Spleen (tissue), 7 donors: ENCODE results near the gene TRIM49C.
"Not testable (repeated sequence)": the region's sequence is repeated elsewhere in the genome, so short reads cannot be mapped to it uniquely, and the experiment has no call there.

Experiments
- CTCF ChIP-seq, 11 experiments: fragments of 200-600 bp in 7 of 11; fragments of 450-650 bp in 4 of 11; sonication (generic) in 4 of 11; IDR thresholded peaks in 8 of 11; conservative IDR thresholded peaks in 3 of 11; 1 replicate in 7 of 11; 2 replicates in 4 of 11; pipeline versions ENCODE4 v1.4.0 to v1.8.0; 2016 to 2021; ENCODE audit warnings: antibody characterized with exemption in 11 of 11, inconsistent platforms in 4 of 11, mild to moderate bottlenecking in 1 of 11
- POLR2A ChIP-seq, 3 donors: fragments of 450-650 bp; IDR thresholded peaks; one replicate each; pipeline ENCODE4 v1.5.1; 2017; ENCODE audit warnings: antibody characterized with exemption in 3 of 3, mild to moderate bottlenecking in 1 of 3
- POLR2AphosphoS5 ChIP-seq, 3 donors: sonication (generic); formaldehyde crosslinking; IDR thresholded peaks; one replicate each; pipeline ENCODE4 v1.5.1; 2017; ENCODE audit warnings: antibody characterized with exemption in 3 of 3
- donor health status: DM: no; HTN: no; CAD: no; lungs with moderate emphysema.
- donor health status: DM: no; HTN: no; CAD: no.
- donor health status: DM: no; HTN: no; CAD: no.

- not testable (repeated sequence) for TF ChIP-seq CTCF (IDR thresholded peaks at IDR 0.05 in 8 of 11, conservative IDR thresholded peaks at IDR 0.05 in 3 of 11); POLR2A (IDR thresholded peaks at IDR 0.05); POLR2AphosphoS5 (IDR thresholded peaks at IDR 0.05)
These were observed 21.4 kb downstream of the TRIM49C start for GRCh38 chr11:90052311-90052710.
